GM04503 (cell line): Measurements from ENCODE around the gene DACT2.
"Not testable (repeated sequence)": the region's sequence is repeated elsewhere in the genome, so short reads cannot be mapped to it uniquely, and the experiment has no call there.

ENCODE experiments used
- DNase-seq: peaks from one replicate; pipeline ENCODE4 v3.0.0-alpha.2; 2012; ENCODE audit warnings: low read depth

Gene DACT2

GRCh38 chr6:168282985-168283685 is 36.4 kb downstream of the DACT2 start:
- no peak for DNase-seq

GRCh38 chr6:168281826-168282225 is 37.8 kb downstream of the DACT2 start:
- no peak for DNase-seq

DNA sequence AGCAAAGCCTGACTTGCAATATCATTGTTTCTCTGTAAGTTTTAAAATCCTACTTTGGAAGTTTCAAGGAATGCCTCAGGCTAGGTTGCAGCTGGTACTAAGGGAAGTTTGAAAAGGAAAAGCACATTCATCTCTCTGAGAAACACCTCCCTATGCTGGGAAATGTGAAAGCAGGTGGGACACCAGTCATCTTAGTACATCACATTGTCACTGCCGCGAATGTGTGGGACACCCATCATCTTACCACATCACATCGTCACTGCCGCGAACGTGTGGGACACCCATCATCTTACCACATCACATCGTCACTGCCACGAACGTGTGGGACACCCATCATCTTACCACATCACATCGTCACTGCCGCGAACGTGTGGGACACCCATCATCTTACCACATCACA is 38.3 kb downstream of the DACT2 start:
- DNase-seq, result not testable (repeated sequence)

DNA sequence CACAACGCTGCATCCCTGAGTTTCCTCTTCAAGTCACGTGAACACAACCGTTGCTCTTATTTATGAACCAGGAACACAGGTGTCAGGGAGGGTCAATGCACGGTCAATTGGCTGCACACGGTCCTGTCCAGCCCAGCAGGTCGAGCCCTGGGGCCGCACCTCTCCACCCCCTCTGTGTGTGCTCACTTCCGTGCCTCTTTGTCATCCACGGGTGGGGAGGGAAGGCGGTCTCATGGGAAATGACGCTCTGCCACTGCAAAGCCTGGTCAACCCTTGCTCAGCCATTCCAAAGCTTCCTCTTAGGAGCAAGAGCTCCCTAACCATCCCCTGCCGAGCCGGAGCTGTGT is 38.7 kb downstream of the DACT2 start:
- no peak for DNase-seq

- DNase-seq, result no peak
These were observed 39.3 kb downstream of the DACT2 start for GRCh38 chr6:168280020-168280898.

DNA sequence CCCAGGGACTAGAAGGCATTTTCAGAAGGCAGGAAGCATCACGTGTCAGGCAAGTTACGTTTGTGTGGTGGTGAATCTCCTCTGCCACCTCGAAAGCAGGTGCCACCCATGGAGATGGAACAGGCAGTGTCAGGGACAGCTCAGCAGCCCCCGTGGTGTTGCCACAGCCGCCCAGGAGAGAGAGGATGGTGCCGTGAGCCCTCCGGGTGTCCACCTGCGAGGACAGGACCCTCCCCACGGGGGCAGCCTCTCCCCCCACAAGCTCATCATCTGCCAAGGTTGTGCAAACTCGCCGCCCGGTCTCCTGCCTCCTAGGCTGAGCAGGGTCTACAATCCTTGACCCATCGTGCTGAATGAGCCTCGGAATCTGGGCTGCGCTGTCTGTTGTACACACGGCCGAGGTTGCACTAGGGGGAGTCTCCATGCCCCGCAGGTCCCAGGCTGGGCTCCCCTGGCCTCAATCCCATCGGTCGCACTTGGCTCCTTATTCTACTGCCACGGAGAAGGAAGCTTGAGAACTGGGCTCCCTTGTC is 40.1 kb downstream of the DACT2 start:
- no peak for DNase-seq

DNA sequence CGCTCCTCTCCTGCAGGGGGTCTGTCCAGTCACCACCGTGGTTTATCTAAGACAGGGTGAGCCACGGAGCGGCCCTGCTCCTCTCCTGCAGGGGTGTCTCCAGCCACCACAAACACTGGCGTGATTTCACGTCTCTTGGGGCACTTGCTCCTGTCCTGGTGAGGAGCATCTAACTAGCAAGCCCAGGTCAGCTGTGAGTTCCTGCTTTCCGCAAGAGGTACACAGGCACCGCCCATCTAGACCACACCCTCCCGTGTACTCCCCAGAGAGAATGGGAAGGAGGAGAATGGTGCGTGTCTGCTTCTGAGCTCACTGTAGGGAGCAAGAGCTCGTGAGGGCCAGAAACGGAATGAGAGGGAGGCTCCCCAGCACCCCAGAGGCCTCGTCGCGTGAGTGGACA is 40.7 kb downstream of the DACT2 start:
- no peak for DNase-seq

DNA sequence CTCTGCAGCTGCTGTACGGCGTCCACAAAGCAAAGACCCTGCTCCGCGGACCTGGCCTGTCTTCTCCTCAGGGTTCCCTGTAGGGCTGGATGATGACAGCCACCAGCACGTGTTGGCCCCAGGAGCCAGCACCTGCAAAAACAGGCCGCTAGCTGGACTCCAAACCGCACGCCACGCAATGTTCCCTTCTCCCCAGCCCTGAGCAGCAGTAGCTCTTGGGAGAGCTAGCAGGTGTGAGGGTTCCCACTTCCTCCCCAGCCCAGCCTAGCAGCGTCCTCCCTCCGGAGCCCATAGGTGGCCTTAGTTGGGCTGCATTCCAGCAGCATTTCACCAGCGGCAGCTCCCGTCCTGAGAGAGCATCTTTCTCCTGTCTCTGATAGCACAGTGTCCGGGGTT is 42.3 kb downstream of the DACT2 start:
- no peak for DNase-seq

GRCh38 chr6:168276576-168277273 is 42.9 kb downstream of the DACT2 start:
- no peak for DNase-seq

- no peak for DNase-seq
These were observed 44.4 kb downstream of the DACT2 start for GRCh38 chr6:168275168-168275567.

DNA sequence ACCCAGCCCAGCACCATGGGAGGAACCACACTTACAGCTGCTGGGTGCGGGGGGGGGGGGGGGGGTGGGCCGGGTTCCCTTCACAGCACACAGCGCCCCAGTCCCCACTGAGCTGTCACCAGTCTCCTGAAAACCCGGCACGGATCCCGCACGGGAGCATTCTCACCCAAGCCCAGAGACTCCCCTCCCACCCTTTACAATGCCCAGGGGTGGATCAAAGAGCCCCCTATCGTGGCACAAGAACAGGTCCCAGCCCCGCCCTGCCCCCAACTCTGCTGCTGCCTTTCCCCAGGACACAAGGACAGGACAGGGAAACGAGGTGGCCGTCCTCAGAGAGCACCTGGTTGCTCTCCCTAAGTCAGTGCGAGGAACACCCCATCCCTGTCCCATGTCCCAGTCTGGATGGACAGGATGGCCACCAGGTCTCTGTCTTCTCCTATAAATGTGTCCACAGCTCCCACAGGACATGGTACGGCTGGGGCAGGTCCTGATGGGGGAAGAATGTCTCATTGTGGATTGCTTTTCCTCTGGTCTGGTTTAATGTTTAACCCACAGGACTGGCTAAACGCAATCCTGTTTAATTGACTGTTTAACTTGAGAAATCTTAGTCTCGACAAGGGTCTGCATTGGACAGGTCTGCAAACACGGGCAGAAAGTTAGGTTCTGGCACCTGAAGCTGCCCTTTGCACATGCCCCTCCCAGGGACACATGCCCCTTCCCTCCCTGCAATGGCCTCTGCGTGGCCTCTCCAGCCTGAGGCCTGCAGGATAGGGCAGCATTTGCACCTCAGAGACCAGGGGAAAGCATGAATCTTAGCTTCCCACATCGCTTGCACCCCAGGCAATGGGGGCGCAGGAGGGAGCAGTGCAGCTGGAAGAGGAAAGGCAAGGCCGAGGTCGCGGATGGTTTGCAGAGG is 45.3 kb downstream of the DACT2 start:
- DNase-seq, result no peak

DNA sequence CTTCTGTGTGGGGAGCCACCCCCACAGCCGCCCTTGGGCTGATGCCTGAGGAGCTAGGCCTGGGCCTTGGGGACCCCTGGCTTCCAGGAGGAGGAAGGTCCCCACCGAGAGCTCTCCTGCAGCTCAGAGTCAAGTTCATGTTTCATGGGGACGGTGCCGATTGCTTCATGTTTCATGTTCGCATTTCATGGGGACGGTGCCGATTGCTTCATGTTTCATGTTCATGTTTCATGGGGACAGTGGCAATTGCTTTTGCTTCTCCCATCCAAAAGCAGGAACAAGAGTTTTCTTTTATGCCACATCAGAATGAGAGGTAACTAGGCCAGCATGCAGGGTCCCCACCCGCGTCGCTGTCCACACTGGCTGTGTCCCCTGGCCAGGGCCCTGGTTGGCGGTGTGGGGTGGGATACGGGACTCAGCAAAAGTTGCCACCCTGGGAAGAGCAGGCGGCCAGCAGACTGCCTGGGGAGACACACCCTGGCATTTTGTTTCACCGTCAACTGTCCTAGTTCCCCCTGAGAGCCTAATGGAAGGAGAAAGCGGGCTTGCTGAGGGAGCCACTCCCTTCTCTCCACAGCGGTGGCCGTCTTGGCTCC is 46.0 kb downstream of the DACT2 start:
- no peak for DNase-seq

GRCh38 chr6:168272415-168273325 is 46.9 kb downstream of the DACT2 start:
- no peak for DNase-seq

DNA sequence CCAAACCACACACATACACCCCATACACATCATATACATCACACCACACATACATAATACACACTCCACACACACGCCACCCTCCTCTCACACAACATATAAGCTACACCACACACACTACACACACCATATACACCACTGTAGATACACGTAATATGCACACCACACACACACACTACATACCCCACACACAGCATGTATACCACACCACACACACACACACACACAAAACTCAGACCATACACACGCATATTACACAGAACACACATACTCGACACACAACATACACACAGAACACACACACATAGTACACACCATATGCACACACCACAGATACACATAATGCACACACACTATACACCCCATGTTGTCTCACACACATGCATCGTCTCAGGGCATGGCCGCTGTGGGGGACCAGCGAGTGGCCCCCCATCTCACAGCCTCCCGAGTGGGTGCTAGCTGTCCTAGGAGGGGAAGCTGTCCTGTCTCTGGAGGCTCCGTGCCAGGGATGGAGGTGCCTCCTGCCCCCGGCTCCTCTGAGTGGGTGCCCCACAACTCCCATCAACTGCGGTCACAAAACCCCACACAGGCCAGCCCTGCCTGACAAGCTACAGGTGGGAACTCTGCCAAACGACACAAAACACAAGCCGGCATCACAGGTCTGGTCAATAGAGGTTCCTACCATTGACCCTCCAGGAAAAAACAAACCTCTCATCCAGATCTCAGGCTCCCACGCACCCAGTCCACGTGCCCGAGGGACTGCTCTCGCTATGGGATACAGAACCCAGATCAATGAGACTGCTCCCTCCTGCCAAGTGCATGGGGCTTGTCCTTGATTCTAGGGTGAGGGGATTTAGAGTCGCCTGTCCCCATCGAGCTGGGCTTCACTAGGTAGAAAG is 49.1 kb downstream of the DACT2 start:
- DNase-seq, result no peak

- no peak for DNase-seq
These were observed 49.9 kb downstream of the DACT2 start for GRCh38 chr6:168269455-168270243.

- DNase-seq, result no peak
These were observed 50.8 kb downstream of the DACT2 start for GRCh38 chr6:168268755-168269154.

DNA sequence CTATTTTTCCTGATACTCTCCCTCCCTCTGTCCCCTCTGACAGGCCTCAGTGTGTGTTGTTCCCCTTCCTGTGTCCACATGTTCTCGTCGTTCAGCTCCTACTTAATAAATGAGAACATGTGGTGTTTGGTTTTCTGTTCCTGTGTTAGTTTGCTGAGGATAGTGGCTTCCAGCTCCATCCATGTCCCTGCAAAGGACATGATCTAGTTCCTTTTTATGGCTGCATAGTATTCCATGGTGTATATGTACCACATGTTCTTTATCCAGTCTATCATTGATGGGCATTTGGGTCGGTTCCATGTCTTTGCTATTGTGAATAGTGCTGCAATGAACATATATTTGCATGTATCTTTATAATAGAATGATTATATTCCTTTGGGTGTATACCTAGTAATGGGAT is 51.8 kb downstream of the DACT2 start:
- DNase-seq, result not testable (repeated sequence)
